ENCODE results near the gene LMLN. TPM values are rescaled to one million over a fixed set of nuclear protein-coding genes. Genes with fewer than 3 reads are reported as not detected.

The LMLN gene
- polyA plus RNA-seq, 1 donor (not counting 4 experiments of a cell fraction or from before 2014, with no cell fraction given), result 5.2 TPM

- no peak for TF ChIP-seq EZH2 (IDR thresholded peaks at IDR 0.05; ENCODE audit: low read length)
- no peak for TF ChIP-seq CTCF (optimal IDR thresholded peaks at IDR 0.05 in 1 of 3, IDR thresholded peaks at IDR 0.05 in 1 of 3, conservative IDR thresholded peaks at IDR 0.05 in 1 of 3; ENCODE audit: extremely low read depth in 1 of 3, insufficient read depth in 2 of 3, low read length in 3 of 3)
- Histone ChIP-seq H3K27ac (ENCODE audit: control insufficient read depth, insufficient read depth, low read length) (no peak overlapping the region), H3K4me3 (ENCODE audit: control insufficient read depth in 2 of 3, extremely low read depth in 1 of 3, insufficient read depth in 2 of 3, low read depth in 1 of 3, low read length in 3 of 3) (no peak overlapping the region), H4K20me1 (ENCODE audit: control insufficient read depth, extremely low read depth, insufficient read depth, low read length) (peaks cover 9% of the 10 kb centered on the region), H2AFZ (ENCODE audit: control insufficient read depth, low read length) (no peak overlapping the region), H3K9ac (ENCODE audit: control insufficient read depth, extremely low read depth, insufficient read depth, low read length) (no peak overlapping the region), H3K27me3 (ENCODE audit: control insufficient read depth, extremely low read depth, insufficient read depth, low read length) (no peaks in the 10 kb centered on the region), H3K79me2 (ENCODE audit: control insufficient read depth, insufficient read depth, low read length) (peaks cover 44% of the 10 kb centered on the region), H3K36me3 (ENCODE audit: control insufficient read depth in 2 of 2, extremely low read depth in 1 of 2, insufficient read depth in 2 of 2, low read length in 2 of 2) (peaks cover 34 to 47% of the 10 kb centered on the region in 2 experiments), H3K4me1 (ENCODE audit: control insufficient read depth, extremely low read depth, insufficient read depth, low read length) (peaks cover 22% of the 10 kb centered on the region), H3K9me3 (ENCODE audit: control insufficient read depth, low read depth, low read length) (no peaks in the 10 kb centered on the region), H3K4me2 (ENCODE audit: control insufficient read depth, extremely low read depth, insufficient read depth, low read depth, low read length) (no peak overlapping the region), H3K9me1 (ENCODE audit: control insufficient read depth, extremely low read depth, insufficient read depth, low read length) (no peaks in the 10 kb centered on the region)
- dilution Hi-C loops (cut with MboI; ENCODE audit: extremely low pct_ligation_motif_present, low sequenced_read_pairs), result no loop called here
- DNase-seq (ENCODE audit: low read depth, low spot score), result no peak
- FAIRE-seq, result no peak
Measured at GRCh38 chr3:197952440-197952839, 7.6 kb upstream of the LMLN start.

GRCh38 chr3:197953325-197953724 is 6.7 kb upstream of the LMLN start:
- H3K4me3 ChIP-seq (ENCODE audit: control insufficient read depth in 2 of 3, extremely low read depth in 1 of 3, insufficient read depth in 2 of 3, low read depth in 1 of 3, low read length in 3 of 3), result no peak overlapping the region
- no peak for FAIRE-seq
- H4K20me1 ChIP-seq (ENCODE audit: control insufficient read depth, extremely low read depth, insufficient read depth, low read length), result peaks cover 9% of the 10 kb centered on the region
- no peak overlapping the region for H2AFZ ChIP-seq (ENCODE audit: control insufficient read depth, low read length)
- no peaks in the 10 kb centered on the region for H3K9me3 ChIP-seq (ENCODE audit: control insufficient read depth, low read depth, low read length)
- H3K36me3 ChIP-seq (ENCODE audit: control insufficient read depth in 2 of 2, extremely low read depth in 1 of 2, insufficient read depth in 2 of 2, low read length in 2 of 2), result peaks cover 34 to 47% of the 10 kb centered on the region in 2 experiments
- no peak overlapping the region for H3K4me2 ChIP-seq (ENCODE audit: control insufficient read depth, extremely low read depth, insufficient read depth, low read depth, low read length)
- H3K79me2 ChIP-seq (ENCODE audit: control insufficient read depth, insufficient read depth, low read length), result peaks cover 44% of the 10 kb centered on the region
- H3K27me3 ChIP-seq (ENCODE audit: control insufficient read depth, extremely low read depth, insufficient read depth, low read length), result no peaks in the 10 kb centered on the region
- no peak for DNase-seq (ENCODE audit: low read depth, low spot score)
- no peak overlapping the region for H3K27ac ChIP-seq (ENCODE audit: control insufficient read depth, insufficient read depth, low read length)
- no peaks in the 10 kb centered on the region for H3K9me1 ChIP-seq (ENCODE audit: control insufficient read depth, extremely low read depth, insufficient read depth, low read length)
- dilution Hi-C loops (cut with MboI; ENCODE audit: extremely low pct_ligation_motif_present, low sequenced_read_pairs), result no loop called here
- H3K4me1 ChIP-seq (ENCODE audit: control insufficient read depth, extremely low read depth, insufficient read depth, low read length), result peaks cover 23% of the 10 kb centered on the region
- no peak overlapping the region for H3K9ac ChIP-seq (ENCODE audit: control insufficient read depth, extremely low read depth, insufficient read depth, low read length)
- no peak for TF ChIP-seq CTCF (optimal IDR thresholded peaks at IDR 0.05 in 1 of 3, IDR thresholded peaks at IDR 0.05 in 1 of 3, conservative IDR thresholded peaks at IDR 0.05 in 1 of 3; ENCODE audit: extremely low read depth in 1 of 3, insufficient read depth in 2 of 3, low read length in 3 of 3)

All from keratinocyte (primary cell).